Activated T-helper 9 cell treated with anti-CD3 and anti-CD28 coated beads, Interleukin-2, amount 50 U/mL, for 16 hours (primary cell): ENCODE results near the gene HOXB5.

Source experiments
- DNase-seq: peaks from one replicate; pipeline ENCODE4 v3.0.0-alpha.2; 2020; ENCODE audit warnings: low read depth

Gene HOXB5

DNA sequence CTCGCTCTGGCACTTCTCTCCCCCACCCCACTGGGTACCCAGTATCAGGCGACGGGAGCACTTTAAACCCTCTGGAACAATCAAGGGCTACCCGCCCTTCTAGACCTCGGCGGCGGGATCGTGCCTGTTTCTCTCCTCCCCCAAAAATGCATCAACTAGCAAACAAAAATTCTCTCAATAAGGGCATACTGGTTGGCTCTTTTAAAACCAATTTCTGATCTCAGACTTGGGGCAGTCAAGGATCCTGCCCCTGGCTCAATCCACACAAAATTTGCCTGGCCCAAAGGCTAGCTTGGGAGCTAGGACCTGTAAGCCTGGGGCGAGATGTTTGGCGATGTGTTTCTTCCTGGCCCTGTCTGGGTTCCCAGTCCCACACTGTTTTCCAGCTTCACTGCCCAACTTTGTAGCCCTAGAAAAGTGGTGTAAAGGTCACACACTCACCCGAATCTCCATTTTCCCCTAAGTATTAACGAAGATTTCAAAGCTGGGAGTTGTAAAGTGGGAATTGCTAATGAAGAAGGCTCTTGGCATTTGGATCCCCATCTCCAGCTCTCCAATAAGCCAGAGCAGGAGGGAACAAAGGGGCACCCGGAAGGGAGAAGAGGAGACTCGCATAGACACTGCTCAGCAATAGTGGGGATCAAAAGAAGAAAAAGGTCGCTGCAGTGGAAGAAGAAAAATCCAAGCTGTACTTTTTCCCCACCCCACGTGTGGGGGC is 34.3 kb downstream of the HOXB5 start:
- no peak for DNase-seq

GRCh38 chr17:48558831-48559121 is 34.8 kb downstream of the HOXB5 start:
- DNase-seq, result no peak

DNA sequence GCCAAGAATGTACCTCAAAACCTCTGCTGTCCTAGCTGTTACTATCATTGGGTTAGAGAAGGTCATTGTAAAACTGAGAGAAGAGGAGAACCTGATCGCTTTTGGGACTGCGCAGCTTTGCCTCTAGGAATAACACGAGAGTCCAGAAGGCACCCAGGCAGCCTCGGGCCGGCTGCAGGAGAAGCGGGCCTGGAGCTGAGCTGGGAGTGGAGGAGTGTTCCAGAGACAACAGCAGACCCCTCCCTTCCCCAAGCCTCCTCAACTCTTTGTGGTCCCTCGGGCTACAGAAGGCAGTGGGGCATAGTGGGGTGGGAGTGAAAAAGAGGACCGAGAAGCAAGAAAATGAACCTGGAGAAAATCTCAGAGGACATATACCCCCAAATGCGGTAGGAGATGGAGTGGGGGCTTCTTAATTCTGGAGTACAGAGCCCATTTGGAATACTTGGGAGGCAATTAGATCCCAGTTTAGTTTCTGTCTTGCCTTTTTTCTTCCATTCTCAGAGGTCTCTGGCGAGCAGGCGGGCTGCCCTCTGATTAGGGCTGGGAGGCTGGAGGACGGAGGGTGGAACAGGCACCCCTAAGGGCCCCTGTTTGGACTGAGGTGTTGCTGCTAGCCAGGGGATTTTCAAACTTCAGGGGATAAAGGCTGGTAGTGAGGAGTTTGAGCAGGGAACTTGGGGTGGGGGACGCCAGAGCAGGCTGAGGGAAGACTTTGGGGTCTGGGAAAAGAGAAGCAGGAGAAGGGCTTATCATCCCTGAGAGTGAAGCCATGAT is 35.3 kb downstream of the HOXB5 start:
- DNase-seq, result no peak

GRCh38 chr17:48556576-48557401 is 36.8 kb downstream of the HOXB5 start:
- DNase-seq, result no peak

- DNase-seq, result no peak
Measured at GRCh38 chr17:48556229-48556575, 37.4 kb downstream of the HOXB5 start.

- no peak for DNase-seq
Measured at GRCh38 chr17:48555258-48556228, 38.0 kb downstream of the HOXB5 start.

- no peak for DNase-seq
Measured at GRCh38 chr17:48554412-48555257, 38.9 kb downstream of the HOXB5 start.

DNA sequence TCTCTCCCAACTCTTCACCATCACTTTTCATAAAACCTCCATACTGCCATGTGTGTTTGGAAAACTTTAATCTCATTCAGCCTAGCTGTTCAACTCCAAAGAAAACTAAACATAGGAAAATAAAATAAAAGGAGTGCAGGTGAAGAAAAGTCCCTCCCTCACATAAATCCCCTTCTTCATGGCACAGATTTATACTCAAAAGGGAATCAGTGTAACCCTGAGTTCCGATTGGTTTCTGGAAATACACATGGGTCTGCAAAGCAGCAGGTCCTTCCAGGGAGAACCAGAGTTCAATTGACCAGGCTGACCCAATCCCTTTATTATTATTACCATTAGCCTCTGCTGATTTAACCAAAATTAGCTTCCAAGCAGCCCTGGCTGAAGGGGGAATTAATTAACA is 39.8 kb downstream of the HOXB5 start:
- no peak for DNase-seq

- no peak for DNase-seq
Measured at GRCh38 chr17:48553190-48553547, 40.4 kb downstream of the HOXB5 start.

DNA sequence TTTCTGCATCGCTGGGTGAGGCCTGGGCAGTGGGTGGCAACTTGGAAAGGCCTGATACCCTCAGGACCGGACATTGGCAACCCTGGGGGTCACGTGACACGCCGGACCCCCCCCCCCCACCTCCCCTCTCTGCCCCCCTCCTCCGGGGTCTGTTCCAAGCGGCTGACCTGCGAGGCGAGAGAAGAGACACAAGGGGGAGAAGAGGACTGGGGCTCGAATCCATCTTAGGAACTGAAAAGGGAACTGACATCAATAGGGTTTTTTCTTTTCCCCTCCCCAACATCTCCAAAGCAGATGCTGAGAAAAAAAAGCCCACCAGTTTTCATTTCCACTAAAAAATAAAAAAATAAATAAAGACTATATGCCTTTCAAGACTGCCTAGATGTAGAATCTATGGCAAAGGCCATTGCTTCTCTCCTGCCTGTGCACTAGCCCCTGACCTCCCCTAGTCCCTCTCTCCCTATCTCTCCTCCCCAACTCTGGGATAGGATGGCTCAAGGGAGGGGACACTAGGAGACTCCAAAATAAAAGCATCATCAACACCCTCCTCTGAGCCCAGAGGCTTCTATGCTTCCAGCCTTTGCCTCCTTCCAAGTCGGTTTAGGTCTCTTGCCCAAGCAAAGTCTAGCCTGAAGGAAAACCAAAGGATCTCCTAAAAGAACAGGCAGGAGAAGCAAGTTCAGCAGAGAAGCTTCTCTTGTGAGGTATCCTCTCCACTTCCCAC is 41.0 kb downstream of the HOXB5 start:
- DNase-seq, result no peak

DNA sequence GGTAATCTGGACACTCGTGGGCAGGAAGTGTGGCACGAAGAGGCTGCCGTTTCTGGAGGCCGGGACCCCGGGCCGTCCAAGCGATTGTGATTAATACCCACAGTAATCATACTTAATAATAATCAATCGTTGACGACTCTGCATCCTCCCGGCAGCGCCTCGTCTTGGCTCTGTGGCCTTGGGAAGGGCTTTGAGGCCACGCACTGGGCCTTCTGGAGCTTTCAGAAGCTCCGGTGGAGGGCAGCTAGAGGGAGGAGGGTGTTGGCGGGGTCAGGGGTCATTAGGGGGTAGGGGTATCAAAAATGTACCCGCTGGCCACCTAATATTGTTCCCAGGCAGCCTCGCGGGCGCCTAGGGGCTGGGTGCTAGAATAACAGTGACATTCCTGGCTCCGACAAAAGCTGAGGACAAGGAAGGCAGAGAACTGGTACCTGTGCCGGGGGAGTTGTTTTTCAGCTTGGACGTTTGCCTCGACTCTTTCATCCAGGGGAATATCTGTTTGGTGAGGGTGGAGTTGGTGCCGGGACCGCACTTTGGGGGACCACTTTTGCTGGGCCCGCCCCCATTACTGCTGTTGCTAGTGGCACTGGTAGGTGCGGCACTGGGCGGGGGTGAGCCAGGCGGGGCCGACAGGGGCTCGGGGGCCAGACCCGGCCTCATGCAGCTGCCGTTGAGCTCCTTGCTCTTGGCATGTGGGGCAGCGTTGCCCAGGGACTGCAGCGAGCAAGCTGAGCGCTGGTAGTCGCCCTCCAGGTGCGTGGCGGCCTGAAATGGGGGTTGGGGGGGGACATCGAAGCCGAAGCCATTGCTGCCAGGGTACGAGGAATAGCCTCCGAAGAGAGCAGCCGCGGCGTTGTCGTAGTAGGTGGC is 41.7 kb downstream of the HOXB5 start:
- no peak for DNase-seq

DNA sequence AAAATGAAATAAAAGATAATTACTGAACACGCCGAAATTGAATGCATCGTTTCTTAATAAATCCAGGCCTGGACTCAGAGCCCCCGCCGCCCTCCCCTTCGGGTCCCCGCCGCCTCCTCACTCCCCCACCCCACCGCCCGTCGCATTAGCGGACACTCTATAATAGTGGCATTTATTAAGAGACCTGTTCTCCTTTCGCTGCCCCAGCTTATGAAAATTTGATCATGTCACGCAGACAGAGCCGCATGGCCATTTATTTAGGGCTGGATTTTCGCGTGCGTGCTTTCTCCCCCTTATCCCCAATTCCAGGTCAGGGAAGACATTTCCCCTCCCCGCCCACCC is 42.4 kb downstream of the HOXB5 start:
- DNase-seq, result no peak

GRCh38 chr17:48550502-48551213 is 42.9 kb downstream of the HOXB5 start:
- DNase-seq, result no peak

DNA sequence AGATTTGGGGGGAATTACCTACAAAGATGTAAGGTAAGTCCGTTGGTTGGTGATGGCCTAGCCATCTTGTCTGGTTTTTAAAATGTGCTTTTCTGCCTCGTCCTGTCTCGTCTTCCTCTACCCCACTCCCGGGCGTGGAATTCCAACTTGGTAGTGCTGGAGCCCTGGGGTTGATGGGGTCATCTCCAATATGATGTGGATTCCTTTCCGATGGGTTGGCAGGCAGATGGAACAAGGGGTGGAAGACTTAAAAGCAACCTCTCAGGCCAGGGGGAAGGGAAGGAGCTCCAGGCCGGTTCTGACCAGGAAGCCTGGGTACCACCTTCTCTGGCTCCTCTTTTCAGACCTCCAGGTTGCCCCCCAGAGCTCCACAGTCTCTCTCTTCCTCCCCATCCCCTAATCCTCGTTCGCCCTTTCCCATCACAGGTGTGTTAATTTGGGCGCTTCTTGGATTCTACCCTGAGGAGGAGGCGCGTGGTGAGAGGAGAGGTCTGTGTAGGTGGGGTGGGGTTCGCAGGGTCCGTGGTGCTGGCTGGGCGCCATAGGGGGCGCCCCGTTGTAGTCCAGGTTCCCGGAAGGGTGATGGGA is 43.6 kb downstream of the HOXB5 start:
- DNase-seq, result no peak

DNA sequence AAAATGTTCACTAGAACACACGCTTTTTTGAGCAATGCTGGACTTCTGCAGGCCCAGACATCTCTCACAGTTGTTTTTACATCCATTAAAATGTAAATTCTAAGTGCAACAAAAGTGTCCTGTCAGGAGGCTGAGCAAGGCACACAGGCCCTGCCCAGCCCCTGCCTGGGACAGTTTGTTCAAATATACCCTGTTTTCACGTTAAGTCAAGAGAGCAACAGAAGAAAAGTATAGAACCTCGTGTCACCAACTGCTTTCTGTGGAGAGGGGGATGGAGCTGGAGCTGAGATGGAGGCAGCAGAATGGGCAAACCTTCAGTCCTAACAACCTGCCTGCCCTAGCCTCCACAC is 44.3 kb downstream of the HOXB5 start:
- DNase-seq, result no peak

GRCh38 chr17:48548523-48549280 is 44.9 kb downstream of the HOXB5 start:
- DNase-seq, result no peak

DNA sequence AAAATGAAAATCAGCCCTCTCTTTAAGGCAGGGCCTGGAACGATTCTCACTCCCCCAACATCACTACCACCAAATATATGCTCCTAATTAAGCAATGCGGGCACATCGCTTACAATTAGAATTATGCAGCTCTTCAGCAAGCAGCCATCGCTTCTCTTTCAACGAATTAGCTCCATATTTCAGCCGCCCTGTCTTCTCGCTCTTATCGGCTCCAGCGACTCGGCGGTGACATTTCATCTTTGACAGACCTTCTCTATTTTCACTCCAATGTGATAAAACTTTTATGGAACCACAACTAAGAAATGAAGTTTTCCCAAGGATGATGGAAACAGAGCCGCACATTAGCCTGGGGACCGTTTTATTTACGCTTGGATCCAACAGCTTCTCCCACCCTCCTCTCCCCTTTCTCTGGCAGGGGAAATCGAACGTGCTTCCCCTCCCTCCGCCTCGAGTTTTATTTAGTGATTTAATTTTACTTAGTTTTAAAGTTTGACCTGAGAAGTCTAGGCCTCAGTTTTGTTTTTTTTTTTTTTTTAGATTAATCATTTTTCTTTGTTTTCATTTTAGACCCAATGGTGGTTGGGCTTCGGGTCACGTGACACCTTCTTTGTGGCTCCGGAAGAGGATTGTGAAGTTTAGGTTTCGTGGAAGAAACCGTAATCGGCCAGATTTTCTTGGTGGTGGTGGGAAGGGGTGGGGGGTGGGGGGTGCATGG is 45.6 kb downstream of the HOXB5 start:
- DNase-seq, result no peak
